Renal cortical epithelial cell (primary cell): ENCODE data around the gene LRRC30. TPM values are rescaled to one million over a fixed set of nuclear protein-coding genes. Genes with fewer than 3 reads are reported as not detected.
"Not testable (repeated sequence)": the region's sequence is repeated elsewhere in the genome, so short reads cannot be mapped to it uniquely, and the experiment has no call there.

ENCODE experiments used
- DNase-seq: peaks from one replicate; pipeline ENCODE4 v3.0.0-alpha.2; 2011; ENCODE audit warnings: low read depth
- total RNA-seq: library from RNA; depleted of rRNA; stranded (reverse); fragments of >200 nt; gene quantifications from 2 replicates; pipeline ENCODE4 v1.2.3, GENCODE V29; 2014

LRRC30 gene
- not detected in 2 replicates for total RNA-seq

- DNase-seq: no peak
These were observed at the start of gene LRRC30 for GRCh38 chr18:7230626-7231349. LRRC30 (plus strand) TSS chr18:7231089; CDS start chr18:7231139, 50 bp downstream.

- no peak for DNase-seq
These were observed 45.2 kb upstream of the LRRC30 start for GRCh38 chr18:7185701-7186100.

- DNase-seq: no peak
These were observed 40.2 kb upstream of the LRRC30 start for GRCh38 chr18:7190547-7191156.

GRCh38 chr18:7191736-7192135 lies 39.2 kb upstream of the LRRC30 start:
- no peak for DNase-seq

GRCh38 chr18:7195266-7195665 lies 35.6 kb upstream of the LRRC30 start:
- DNase-seq: no peak

GRCh38 chr18:7196421-7196820 lies 34.5 kb upstream of the LRRC30 start:
- no peak for DNase-seq

GRCh38 chr18:7197854-7198253 lies 33.0 kb upstream of the LRRC30 start:
- DNase-seq: no peak

GRCh38 chr18:7198326-7198725 lies 32.6 kb upstream of the LRRC30 start:
- no peak for DNase-seq

GRCh38 chr18:7201096-7201495 lies 29.8 kb upstream of the LRRC30 start:
- no peak for DNase-seq

GRCh38 chr18:7202169-7202568 lies 28.7 kb upstream of the LRRC30 start:
- no peak for DNase-seq

- not testable (repeated sequence) for DNase-seq
These were observed 27.3 kb upstream of the LRRC30 start for GRCh38 chr18:7203601-7204000.

GRCh38 chr18:7205346-7205745 lies 25.5 kb upstream of the LRRC30 start:
- no peak for DNase-seq

- DNase-seq: no peak
These were observed 24.7 kb upstream of the LRRC30 start for GRCh38 chr18:7206217-7206616.

GRCh38 chr18:7207366-7207915 lies 23.4 kb upstream of the LRRC30 start:
- no peak for DNase-seq

- peak; percentile 71 for DNase-seq
These were observed 9.3 kb upstream of the LRRC30 start for GRCh38 chr18:7221424-7222155.

GRCh38 chr18:7224198-7224597 lies 6.7 kb upstream of the LRRC30 start:
- DNase-seq: no peak

- no peak for DNase-seq
These were observed 1.3 kb downstream of the LRRC30 start for GRCh38 chr18:7232218-7232617.

GRCh38 chr18:7233134-7233810 lies 2.4 kb downstream of the LRRC30 start:
- no peak for DNase-seq

GRCh38 chr18:7234091-7234490 lies 3.2 kb downstream of the LRRC30 start:
- DNase-seq: no peak

- no peak for DNase-seq
These were observed 4.1 kb downstream of the LRRC30 start for GRCh38 chr18:7234956-7235355.

GRCh38 chr18:7236072-7236471 lies 5.2 kb downstream of the LRRC30 start:
- DNase-seq: no peak

- DNase-seq: no peak
These were observed 6.0 kb downstream of the LRRC30 start for GRCh38 chr18:7236933-7237332.
